SU-DHL-6 (cell line): ENCODE results near the gene MUTYH.
"Not testable (repeated sequence)": the region's sequence is repeated elsewhere in the genome, so short reads cannot be mapped to it uniquely, and the experiment has no call there.

Source experiments
- H2AFZ ChIP-seq: fragments of 200-600 bp; sonication (generic); 2 replicates; pipeline ENCODE4 v1.6.1; 2014; ENCODE audit warnings: low read depth, mild to moderate bottlenecking, moderate library complexity, mixed read lengths, antibody characterized with exemption, low read length; ENCODE audit not compliant: severe bottlenecking
- H3F3A ChIP-seq: fragments of 200-600 bp; shearing (Covaris generic); 2 replicates; pipeline ENCODE4 v1.6.0; 2016; ENCODE audit warnings: antibody characterized with exemption, mild to moderate bottlenecking; ENCODE audit not compliant: insufficient read depth
- H3K27ac ChIP-seq: fragments of 200-600 bp; sonication (generic); 2 replicates; pipeline ENCODE4 v1.5.1; 2016; ENCODE audit warnings: low read depth, mild to moderate bottlenecking, low read length, moderate library complexity, mixed read lengths
- H3K27me3 ChIP-seq: fragments of 200-600 bp; sonication (generic), shearing (Covaris generic); 2 replicates; pipeline ENCODE4 v1.6.0; 2014; ENCODE audit warnings: mild to moderate bottlenecking, low read length
- H3K36me3 ChIP-seq: fragments of 200-600 bp; sonication (generic); 2 replicates; pipeline ENCODE4 v1.6.1; 2014; ENCODE audit warnings: mild to moderate bottlenecking, low read length, mixed read lengths
- H3K4me2 ChIP-seq: fragments of 300-600, 200-600 bp; shearing (Covaris generic), sonication (generic); 2 replicates; pipeline ENCODE4 v1.6.0; 2014; ENCODE audit warnings: low read length, low read depth, mild to moderate bottlenecking; ENCODE audit not compliant: poor library complexity, severe bottlenecking
- H3K4me3 ChIP-seq: fragments of 200-600 bp; sonication (generic); 2 replicates; pipeline ENCODE4 v1.5.1; 2014; ENCODE audit warnings: antibody characterized with exemption, low read length, mild to moderate bottlenecking, mixed read lengths; ENCODE audit not compliant: insufficient read depth, poor library complexity, severe bottlenecking
- H3K79me2 ChIP-seq: fragments of 200-600 bp; sonication (generic); 2 replicates; pipeline ENCODE4 v1.6.1; 2014; ENCODE audit warnings: mild to moderate bottlenecking, low read length, moderate library complexity; ENCODE audit not compliant: insufficient read depth
- H3K9ac ChIP-seq: fragments of 200-600 bp; sonication (generic); 2 replicates; pipeline ENCODE4 v1.7.0; 2014; ENCODE audit warnings: mild to moderate bottlenecking, low read length
- H3K9me2 ChIP-seq: fragments of 200-600 bp; sonication (generic); replicated peaks from 2 replicates; pipeline ENCODE4 v1.6.1; 2014; ENCODE audit warnings: low read length; ENCODE audit not compliant: insufficient read depth
- H3K9me3 ChIP-seq: fragments of 200-600 bp; sonication (generic); 2 replicates; pipeline ENCODE4 v1.6.1; 2014; ENCODE audit warnings: low read length, mixed read lengths; ENCODE audit not compliant: insufficient read depth
- H4K20me1 ChIP-seq: fragments of 200-600 bp; sonication (generic); 2 replicates; pipeline ENCODE4 v1.6.1; 2014; ENCODE audit warnings: low read depth, mild to moderate bottlenecking, antibody characterized with exemption, low read length, moderate library complexity, mixed read lengths
- CTCF ChIP-seq: fragments of 200-600 bp; sonication (generic); IDR thresholded peaks from one replicate; pipeline ENCODE4 v1.5.1; 2017; ENCODE audit warnings: antibody characterized with exemption, mild to moderate bottlenecking, low read length, moderate library complexity; ENCODE audit not compliant: insufficient read depth, poor library complexity, severe bottlenecking
- EZH2phosphoT487 ChIP-seq: fragments of 200-600 bp; sonication (generic), shearing (Covaris generic); conservative IDR thresholded peaks from 2 replicates; pipeline ENCODE4 v1.6.1; 2018; ENCODE audit warnings: mild to moderate bottlenecking, antibody characterized with exemption, low read length, moderate library complexity, mixed read lengths

Gene MUTYH

DNA sequence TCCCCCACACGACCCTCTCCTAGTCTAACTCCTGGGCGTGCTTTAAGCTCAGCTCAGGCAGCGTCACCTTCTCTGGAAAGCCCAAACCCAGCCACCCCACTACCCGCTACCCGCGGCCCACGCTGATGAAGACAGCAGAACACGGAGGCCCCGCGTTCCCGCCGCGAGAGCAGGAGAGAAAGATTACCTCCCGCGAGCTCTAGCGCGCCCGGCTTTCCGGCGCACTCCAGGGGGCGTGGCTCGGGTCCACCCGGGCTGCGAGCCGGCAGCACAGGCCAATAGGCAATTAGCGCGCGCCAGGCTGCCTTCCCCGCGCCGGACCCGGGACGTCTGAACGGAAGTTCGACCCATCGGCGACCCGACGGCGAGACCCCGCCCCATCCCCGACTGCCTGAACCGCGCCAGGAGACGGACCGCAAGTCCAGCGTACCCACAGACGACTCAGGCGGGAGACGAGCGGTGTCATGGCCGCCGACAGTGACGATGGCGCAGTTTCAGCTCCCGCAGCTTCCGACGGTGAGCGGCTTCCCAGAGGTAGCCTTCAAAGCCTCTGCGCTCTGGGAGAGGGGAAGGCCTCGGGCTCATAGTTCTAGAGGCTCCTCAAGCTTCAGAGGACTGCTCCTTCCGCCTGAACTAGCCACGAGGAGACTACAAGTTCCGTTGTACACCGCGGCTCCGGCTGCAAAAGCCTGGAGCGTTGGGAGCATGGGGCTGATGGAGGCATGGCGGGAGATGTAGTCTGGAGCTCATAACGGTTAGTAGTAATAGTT, at the start of gene MUTYH, which contains the start of gene TOE1:
Gene MUTYH, minus strand, starts transcription at position 652 of the 770 bp plus-strand sequence. CDS start 5,935 bp downstream, outside the sequence.
Gene TOE1, plus strand, starts transcription at position 382 of the 770 bp plus-strand sequence. Its CDS starts 83 bp downstream, at position 465.
- Histone ChIP-seq H3F3A (peaks cover 12% of the 10 kb centered on the region), H2AFZ (peak within 1 kb of the TSS; percentile 62), H3K27me3 (no peaks in the 10 kb centered on the region), H3K27ac (peak within 1 kb of the TSS; percentile 64), H3K4me2 (peak within 1 kb of the TSS; percentile 76), H3K9me2 (no peaks in the 10 kb centered on the region), H3K79me2 (peaks cover 27% of the 10 kb centered on the region), H3K4me3 (peak within 1 kb of the TSS; percentile 65), H3K9ac (peak within 1 kb of the TSS; percentile 99), H3K9me3 (no peaks in the 10 kb centered on the region), H3K36me3 (peaks cover 8% of the 10 kb centered on the region; the same call in 1 of the 2 replicates), H4K20me1 (no peaks in the 10 kb centered on the region)
- TF ChIP-seq EZH2phosphoT487 = no peak

- no peak for TF ChIP-seq CTCF
- TF ChIP-seq EZH2phosphoT487 = no peak
- Histone ChIP-seq H3K27me3 (no peaks in the 10 kb centered on the region), H3F3A (0 out of 2 replicates have a peak, but pooled peaks cover 3% of the 10 kb centered on the region), H3K36me3 (no peaks in the 10 kb centered on the region), H3K4me2 (no peak overlapping the region), H3K9me3 (no peaks in the 10 kb centered on the region), H4K20me1 (no peaks in the 10 kb centered on the region), H2AFZ (no peak overlapping the region), H3K9me2 (no peaks in the 10 kb centered on the region), H3K79me2 (no peaks in the 10 kb centered on the region), H3K27ac (no peak overlapping the region), H3K9ac (no peak overlapping the region), H3K4me3 (no peak overlapping the region)
Observed at GRCh38 chr1:45386219-45386618, 46.0 kb upstream of the MUTYH start.

- Histone ChIP-seq H3K36me3 (no peaks in the 10 kb centered on the region), H3K27me3 (no peaks in the 10 kb centered on the region), H3K4me3 (no peak overlapping the region), H3F3A (0 out of 2 replicates have a peak, but pooled peaks cover 3% of the 10 kb centered on the region), H2AFZ (no peak overlapping the region), H3K9ac (no peak overlapping the region), H3K27ac (no peak overlapping the region), H4K20me1 (no peaks in the 10 kb centered on the region), H3K79me2 (no peaks in the 10 kb centered on the region), H3K9me3 (no peaks in the 10 kb centered on the region), H3K4me2 (no peak overlapping the region), H3K9me2 (no peaks in the 10 kb centered on the region)
- TF ChIP-seq CTCF (no peak), EZH2phosphoT487 (no peak)
Observed at GRCh38 chr1:45385302-45385701, 45.1 kb upstream of the MUTYH start.

GRCh38 chr1:45384213-45384612, 44.0 kb upstream of the MUTYH start:
- not testable (repeated sequence) for H3F3A ChIP-seq

More at GRCh38 chr1:45384213-45384612, 44.0 kb upstream of the MUTYH start:
- H3K4me3 ChIP-seq, H2AFZ ChIP-seq, H3K9me3 ChIP-seq, H3K4me2 ChIP-seq, H3K27ac ChIP-seq, H3K79me2 ChIP-seq, H3K9ac ChIP-seq, H3K9me2 ChIP-seq, H4K20me1 ChIP-seq, H3K27me3 ChIP-seq, H3K36me3 ChIP-seq: not testable (repeated sequence)
